Head of caudate nucleus (tissue), 42 donors: ENCODE measurements around the gene CACNA2D3.
A peak's percentile ranks its signal among the peaks of the same experiment; 100 is the strongest.

ENCODE experiments used
- DNase-seq, 42 donors: peaks; one replicate each; pipeline versions ENCODE4 v3.0.0 to v3.0.0-alpha.2; 2020 to 2021; ENCODE audit warnings: mixed read lengths in 7 of 42
- intact Hi-C: fragments of 100-400 bp; cut with DNase I; formaldehyde crosslinking; loops from one replicate; pipeline ENCODE4 v1.15.0; 2022

CACNA2D3 gene

DNA sequence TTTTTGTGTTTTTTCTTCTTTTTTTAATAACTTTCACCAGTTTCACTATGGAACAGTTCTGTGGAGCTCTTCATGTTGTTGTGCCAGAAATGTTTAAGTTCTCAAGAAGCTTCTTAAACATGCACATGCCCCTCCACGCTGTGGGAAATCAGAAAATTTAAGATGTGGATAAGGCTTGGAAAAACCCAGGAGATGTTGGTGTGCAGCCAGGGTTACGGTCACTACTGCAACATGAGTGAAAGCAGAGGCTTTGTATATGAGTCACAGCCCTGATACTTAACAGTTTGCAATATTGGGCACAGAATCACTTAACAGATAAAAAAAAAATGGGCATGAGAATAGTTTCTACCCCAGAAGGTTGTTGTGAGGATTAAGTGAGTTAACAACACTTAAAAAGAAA lies 405.6 kb downstream of the CACNA2D3 start:
- peak in 2 of 42 donors; percentile 27 to 40 for DNase-seq
- intact Hi-C loops: no loop called here

DNA sequence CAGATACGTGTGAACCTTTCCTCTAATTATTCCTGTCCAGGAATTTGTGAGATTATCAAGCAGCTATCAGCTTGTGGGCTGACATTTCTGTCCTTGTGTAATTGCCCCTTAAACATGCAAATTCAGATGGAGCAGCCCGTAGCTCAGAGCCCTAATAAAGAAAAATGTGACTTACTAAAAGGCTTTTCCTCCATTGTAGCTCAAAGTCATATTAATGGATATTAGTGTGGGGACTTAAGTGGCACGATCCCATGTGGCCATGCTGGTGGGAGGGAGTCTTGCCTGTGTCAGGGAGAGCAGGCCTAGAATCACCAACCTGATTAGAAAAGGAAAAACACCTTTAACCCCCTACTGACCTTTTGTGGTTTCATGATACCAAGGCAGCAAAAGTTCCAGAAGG lies 406.3 kb downstream of the CACNA2D3 start:
- intact Hi-C loops: no loop called here

DNA sequence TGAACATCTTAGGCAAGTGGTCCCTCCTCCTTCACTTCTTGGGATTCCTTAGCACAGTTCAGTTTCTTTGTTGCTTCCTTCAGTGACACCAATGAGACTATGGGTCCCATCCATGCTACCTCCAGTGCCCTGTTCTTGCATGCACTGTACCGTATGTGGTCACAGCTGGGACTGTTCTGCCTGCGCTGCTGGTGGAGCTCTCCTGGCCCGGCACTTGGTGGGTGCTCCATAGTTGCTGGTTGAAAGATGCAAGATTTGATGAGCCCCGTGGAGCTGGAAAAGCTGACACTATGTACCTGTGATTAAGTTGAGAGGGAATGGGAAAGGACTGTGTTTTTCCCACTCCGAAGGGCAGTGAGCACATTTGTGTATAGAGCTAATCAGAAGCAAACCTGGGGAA lies 407.7 kb downstream of the CACNA2D3 start:
- peak in 2 of 42 donors; percentile 17 to 25 for DNase-seq
- intact Hi-C loops: no loop called here

More for the DNA sequence above, 406.3 kb downstream of the CACNA2D3 start:
- peak in 2 of 42 donors; percentile 24 to 26 for DNase-seq

DNA sequence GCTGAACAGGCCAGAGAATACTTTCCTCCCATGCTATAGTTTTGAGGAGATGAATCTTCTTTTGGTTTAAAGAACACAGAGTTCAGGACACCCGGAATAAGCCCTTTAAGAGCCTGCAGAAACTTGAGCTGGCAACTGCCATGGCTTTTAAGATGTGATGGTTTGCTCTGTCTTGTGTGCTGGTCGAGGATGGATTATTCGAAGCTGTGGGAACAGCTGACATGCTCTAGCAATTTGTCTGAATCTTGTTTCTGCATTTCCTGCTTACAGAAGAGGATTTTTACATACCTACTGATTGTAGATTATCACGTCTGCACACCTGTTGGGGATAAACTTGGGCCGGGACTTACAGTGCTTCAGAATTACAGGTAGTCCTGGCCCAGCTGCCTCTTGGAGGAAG lies 408.6 kb downstream of the CACNA2D3 start:
- intact Hi-C loops: no loop called here
- DNase-seq: peak in 2 of 42 donors; percentile 12

DNA sequence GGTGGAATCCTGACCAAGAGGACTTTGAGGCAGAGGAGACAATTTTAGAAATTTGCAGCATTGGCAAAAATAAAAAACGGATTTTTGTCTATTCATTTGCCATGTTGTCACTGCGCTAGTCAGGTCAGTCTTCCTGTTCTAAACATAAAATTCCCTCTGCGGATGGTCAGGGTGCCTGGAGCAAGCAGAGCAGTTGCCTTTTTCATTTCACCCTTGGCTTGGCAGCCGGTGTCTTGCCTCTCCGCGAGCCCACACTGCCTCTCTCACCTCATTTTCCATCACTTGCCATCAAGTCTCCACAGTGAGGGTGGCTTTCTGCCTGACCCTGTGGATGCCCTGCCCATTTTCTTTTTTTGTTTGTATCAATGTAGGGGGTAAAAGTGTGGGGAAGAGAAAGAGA lies 409.4 kb downstream of the CACNA2D3 start:
- DNase-seq: peak in 2 of 42 donors; percentile 25 to 34
- intact Hi-C loops: no loop called here

DNA sequence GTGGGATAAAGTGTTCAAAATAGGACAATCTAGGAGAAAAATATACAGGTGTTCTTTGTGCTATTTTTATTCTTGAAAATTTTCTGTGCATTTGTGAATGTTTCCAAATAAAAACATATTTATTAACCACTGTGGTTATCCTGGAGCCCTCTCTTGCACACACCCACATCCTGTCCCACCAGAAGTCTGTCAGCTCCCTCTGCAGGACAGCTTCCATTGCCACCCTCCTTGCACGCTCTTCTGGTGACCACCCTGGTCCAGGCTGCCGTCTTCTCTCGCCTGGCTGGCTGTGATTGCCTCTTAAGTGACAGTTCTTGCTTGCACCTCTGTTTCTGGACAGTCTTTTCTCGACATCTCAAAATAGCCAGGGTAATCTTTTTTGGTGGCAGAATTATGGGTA lies 411.5 kb downstream of the CACNA2D3 start:
- intact Hi-C loops: no loop called here
- peak in 2 of 42 donors; percentile 31 for DNase-seq

DNA sequence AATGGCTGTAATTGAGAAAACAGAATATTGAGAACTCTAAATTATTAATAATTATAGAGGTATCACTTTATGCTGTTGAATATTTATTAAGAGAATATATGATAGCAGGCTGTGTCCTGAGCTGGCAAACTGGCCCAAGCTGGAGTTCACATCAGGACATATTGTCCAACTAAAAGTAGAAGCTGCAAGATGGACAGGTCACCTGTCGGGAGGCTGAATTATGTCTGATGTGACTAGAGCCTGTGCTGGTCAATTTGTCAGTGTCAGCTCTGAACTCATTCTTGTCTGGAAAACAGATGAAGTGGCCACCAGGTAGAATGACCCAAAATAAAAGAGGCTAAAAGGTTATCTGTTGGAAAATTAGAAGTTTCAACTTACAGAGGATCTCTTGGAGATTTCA lies 413.3 kb downstream of the CACNA2D3 start:
- no peak for DNase-seq
- intact Hi-C loops: no loop called here

DNA sequence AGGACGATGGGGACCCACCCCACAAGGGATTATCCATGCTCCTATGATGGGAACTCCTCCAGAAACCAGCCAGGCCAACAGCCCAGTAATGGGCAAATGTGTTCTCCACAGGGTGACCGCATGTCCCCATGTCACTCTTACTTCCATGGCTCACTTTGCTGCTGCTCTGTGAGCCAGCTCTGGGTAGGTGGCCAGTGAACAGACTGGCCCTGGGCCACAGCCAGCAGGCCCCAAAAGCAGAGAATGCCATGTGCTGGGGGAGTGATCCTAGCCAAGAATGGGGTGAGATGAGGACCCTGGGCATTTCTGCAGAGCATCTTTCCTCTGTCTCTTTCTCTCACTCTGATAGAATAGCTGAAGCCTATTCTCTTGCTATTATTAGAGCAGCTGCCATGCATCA lies 414.1 kb downstream of the CACNA2D3 start:
- DNase-seq: no peak
- intact Hi-C loops: no loop called here

DNA sequence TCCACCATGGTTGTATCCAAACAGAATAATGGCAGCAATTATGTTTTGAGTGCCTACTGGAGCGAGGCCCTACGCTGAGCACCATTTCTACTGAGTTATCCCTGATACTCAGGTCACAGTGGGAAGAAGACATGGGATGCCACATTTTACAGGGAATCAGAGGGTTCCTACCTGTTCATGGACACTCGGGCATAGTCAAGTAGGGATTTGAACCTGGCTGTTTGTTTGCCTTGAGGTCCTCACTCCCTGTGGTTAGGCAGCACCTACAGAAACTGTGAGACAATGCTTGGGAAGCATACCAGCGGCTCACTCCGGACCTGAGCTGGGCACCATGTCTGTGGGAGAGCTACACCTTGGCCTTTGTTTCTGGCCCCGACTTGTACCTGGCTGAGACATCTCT lies 415.2 kb downstream of the CACNA2D3 start:
- no peak for DNase-seq
- intact Hi-C loops: no loop called here

DNA sequence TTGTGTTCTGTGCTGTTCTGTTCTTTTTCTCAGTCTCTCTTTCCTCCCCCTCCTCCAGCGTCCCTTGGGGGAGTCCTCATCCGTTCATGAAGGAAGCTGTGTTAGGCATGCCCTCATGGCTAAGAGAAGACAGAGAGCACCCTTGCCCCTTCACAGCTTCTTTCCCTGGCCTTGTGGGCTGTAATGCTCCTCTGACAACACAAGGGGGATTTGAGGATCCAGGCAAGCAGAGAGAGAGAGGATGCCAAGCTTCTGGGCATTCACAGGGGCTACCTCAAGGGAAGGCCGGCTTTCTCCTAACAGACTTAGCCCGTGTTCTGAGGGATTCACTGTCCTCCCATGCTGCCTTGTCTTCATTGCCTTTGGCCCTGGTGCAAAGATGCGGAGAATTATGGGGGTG lies 416.0 kb downstream of the CACNA2D3 start:
- intact Hi-C loops: no loop called here
- DNase-seq: no peak

DNA sequence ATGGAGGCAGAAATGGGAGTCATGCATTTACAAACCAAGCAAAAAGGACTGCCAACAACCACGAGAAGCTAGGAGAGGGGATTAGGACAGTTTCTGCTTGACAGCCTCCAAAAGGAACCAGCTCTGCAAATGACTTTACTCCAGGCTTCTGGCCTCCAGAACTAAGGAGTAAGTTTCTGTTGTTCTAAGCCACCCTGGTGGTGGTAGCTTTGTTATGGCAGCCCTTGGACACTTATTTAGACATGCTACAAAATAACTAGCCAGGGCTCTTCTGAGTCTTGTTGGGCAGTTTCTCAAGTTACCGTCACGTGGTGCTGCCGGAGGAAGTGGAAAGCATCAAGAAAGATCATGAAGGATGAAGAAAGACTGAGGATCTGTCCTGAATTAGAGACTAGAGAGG lies 419.0 kb downstream of the CACNA2D3 start:
- intact Hi-C loops: no loop called here
- DNase-seq: no peak

DNA sequence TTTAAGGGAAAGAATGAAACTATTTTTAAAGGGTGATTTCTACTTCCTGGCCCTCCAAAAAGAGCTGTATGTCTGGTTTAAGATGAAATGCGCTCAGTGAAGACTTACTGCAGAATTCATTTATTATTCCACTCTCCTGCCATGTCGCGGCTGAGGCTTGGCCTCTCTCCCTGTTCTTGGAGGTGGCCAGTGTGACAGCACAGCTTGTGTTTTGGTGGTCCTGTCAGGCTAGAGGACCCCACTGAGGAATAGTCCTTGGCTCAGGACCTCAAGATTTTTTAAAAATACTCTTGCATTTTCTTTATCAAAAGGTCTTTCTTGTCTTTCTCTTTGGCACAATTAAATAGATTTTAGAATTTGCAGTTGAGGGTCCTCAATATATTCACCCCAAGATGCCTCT lies 421.1 kb downstream of the CACNA2D3 start:
- intact Hi-C loops: no loop called here
- DNase-seq: no peak

DNA sequence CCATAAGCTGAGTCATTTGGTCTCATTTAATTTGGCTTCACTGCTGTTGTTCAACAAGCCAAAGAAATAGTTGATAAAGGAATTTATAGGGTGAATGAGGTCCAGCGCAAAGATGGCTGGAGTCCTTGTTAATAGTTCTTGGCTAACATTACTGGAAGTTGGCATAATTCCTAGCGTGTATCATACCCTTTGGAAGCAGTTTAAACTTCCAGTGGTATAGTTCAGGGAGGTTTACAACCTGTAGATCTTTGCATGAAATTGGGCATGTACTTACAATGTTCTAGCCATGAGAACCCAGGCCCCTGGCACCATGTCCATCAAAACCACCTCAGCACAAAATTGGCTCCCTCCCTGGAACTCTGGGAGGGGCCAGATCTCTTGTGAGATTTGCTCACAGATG lies 424.7 kb downstream of the CACNA2D3 start:
- no peak for DNase-seq
- intact Hi-C loops: no loop called here

DNA sequence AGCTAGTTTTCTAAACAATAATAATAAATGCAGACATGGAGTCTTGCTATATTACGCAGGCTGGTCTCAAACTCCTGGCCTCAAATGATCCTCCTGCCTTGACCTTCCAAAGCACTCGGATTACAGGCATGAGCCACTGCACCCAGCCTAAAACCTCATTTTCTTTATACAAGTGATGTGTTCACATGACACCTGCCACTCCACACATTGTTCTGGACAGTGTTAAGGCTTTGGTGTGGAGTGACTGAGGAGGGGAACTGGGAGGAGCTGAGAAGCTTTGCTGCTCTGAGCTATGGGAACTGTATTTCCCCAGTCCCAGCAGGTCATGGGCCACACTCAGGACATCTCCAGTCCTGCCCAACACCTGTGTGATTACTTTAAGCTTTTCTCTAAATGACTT lies 425.5 kb downstream of the CACNA2D3 start:
- peak in 1 of 42 donors; percentile 39 for DNase-seq
- intact Hi-C loops: no loop called here

DNA sequence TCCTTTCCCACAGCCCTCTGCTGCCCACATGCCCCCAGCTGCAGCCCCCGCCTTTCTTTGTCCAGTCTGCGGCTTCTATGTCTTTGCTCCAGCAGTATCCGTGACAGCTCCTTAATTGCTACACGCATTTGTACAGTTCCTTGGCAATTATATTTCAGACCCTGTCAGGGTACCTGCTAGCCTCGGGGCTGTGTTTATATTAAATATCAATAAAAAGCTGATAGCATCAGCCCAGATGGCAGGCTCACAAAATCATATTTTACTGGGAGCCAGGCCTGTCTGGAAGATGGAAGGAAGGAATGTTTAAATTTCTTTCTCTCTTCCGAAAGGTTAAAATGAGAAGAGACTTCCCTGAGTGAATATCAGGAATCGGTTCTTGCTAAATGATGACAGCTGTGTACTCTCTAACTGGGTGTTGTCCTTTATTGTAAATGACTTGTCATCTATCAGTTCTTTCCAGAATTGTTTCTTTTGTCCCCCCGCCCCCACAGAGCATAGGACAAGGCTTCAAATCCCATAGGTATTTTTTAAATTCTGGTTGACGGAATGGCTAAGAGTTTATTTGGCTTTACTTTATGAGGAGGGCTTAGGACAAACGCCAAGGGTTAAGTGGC lies 427.4 kb downstream of the CACNA2D3 start:
- no peak for DNase-seq
- intact Hi-C loops: no loop called here

DNA sequence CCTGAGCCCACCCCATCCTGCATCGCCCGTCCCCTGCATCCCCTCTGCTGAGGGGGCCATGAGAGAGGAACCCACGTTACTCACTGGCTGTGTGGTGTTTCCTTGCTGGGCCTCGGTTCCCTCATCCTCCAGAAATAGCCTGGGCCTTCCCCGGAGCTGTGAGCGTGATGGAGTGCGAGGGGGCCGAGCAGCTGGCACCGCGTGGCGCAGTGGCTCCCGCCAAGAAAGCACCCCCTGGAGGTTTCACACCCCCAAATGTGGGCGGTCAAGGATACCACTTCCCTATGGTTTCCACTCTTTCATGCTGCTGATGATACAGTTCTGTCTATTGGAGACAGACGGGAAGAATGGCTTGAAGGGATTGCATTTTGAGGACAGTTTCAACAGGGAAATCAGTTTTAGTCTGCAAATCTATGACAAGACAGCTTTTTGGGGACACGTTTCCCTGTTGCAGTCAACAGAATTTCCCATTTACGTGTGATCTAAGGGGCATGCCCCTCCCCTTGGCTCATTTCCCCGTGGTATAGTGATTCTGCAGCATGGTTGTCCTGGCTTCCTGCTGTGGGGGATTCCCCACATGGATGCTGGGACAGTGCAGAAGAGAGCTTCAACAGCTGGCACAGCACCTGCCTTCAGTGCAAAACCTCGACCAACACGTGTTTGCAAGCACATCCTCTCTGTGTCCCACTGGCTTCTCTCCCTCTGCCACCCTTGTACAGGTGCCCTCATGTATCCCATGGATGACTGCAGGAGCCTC lies 428.0 kb downstream of the CACNA2D3 start:
- DNase-seq: peak in 2 of 42 donors; percentile 12 to 15
- intact Hi-C loops: no loop called here

DNA sequence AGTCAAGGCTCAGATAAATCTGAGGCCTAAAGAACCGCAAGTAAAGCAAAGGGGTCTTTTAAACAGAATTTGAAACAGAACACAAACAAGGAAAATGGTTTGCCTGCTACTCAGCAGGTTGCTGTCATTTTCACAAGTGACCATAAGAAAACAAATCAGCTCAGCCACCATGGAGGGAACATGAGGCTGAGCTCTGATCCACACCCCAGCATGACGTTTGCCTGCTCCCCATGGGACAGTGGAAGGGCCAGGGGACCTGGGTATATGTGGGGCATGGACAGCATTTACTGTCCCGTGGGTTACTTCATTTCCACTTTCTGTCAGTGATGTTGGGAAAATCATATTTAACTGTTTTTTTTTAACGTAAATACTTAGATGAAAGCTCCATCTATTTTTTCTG lies 434.3 kb downstream of the CACNA2D3 start:
- intact Hi-C loops: no loop called here
- no peak for DNase-seq

DNA sequence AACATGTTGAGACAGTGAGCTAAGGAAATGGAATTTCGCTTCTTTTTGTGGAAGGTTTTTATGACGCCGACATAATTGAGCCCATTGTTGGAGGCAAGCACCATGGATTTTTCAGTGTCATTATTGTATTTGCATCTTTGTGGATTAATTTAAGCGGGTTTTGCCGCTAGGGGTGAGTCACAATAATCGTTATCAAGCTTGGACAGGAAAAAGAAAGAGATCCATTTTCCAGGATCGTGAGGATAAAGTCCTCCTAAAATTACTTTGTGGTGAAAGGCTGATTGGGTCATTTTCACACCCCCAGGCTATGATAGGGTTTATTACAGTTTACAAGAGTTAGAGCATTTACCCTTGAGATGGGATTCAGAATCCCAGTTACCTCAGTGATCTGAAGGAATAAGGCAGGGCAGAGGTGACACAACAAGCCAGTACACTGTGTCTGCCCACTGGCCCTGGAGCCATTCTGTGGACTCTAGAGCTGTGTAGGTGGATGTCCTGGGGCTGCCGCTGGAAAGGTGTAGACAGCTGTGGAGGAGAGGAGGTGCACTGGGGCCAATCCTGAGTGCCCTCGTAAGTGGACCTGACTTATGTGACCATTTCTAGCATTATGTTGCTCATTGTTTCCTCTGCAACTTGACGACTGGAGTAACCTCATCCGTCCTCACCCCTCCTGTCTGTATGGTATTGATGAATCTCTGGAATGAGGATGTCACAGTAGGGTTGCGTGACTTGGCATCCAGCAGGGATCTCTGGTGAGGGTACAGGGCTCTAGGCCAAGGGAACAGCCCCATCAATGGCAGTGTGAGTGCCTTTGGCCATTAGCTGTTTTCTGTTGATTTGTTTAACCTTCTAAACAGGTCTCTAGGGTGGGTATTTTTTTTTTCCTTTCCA lies 435.4 kb downstream of the CACNA2D3 start:
- intact Hi-C loops: no loop called here
- no peak for DNase-seq

DNA sequence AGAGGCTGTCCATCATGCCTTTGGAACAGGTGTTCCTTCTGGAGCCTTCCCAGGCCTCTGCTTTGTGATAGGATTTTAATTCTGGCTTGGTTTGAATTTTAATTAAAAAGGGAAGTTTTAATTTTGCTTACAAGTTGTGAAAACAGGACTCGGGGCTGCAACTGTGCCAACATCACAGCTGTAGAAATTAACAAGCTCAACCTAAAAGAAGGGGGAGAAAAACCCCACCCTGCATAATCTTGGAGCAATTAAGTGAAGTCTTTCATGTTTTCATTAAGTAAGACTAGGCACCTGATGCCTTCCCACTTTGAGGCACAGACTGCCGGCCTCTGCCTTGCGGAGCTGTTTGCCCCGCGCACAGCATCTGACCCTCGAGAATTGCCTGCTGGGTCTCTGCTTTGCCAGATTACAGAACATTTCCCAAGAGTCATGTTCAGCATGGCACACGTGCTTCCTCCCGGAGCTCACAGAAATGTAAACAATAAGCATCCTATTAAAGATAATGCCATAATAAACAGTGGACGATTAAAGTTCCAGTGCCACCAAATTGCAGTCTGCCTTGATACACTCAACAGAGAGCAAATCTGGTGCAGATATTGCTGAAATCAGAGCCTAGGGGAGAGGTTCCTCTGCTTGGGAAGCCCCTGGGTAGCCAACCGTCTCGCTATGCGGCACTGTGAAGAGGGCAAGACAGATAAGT lies 441.3 kb downstream of the CACNA2D3 start:
- no peak for DNase-seq
- intact Hi-C loops: no loop called here
